Common myeloid progenitor, CD34-positive (primary cell): ENCODE data around the gene AQR.
"Not testable (repeated sequence)": the region's sequence is repeated elsewhere in the genome, so short reads cannot be mapped to it uniquely, and the experiment has no call there.

Source experiments
- CTCF ChIA-PET: fragments of 350-600 bp; sonication (Branson Sonifier 250); formaldehyde crosslinking; loops from one replicate; lab custom pipeline; 2021; ENCODE audit warnings: antibody characterized with exemption; lab: Charles Lee
- POLR2A ChIA-PET: fragments of 350-600 bp; sonication (Branson Sonifier 250); formaldehyde crosslinking; loops from one replicate; lab custom pipeline; 2021; ENCODE audit warnings: antibody characterized with exemption; lab: Charles Lee
- DNase-seq, 3 donors: peaks; one replicate each; pipeline versions ENCODE4 v3.0.0 to v3.0.0-alpha.2; 2013
- H3K27ac ChIP-seq, 2 experiments: 1 replicate in 1 of 2; 2 replicates in 1 of 2; pipeline ENCODE4 v1.7.0; 2013; ENCODE audit warnings: inconsistent platforms in 2 of 2, low read length in 2 of 2, mild to moderate bottlenecking in 2 of 2, low read depth in 1 of 2, moderate library complexity in 1 of 2; ENCODE audit not compliant: severe bottlenecking in 2 of 2, insufficient read depth in 1 of 2, poor library complexity in 1 of 2
- H3K27me3 ChIP-seq, 5 experiments: replicated peaks in 2 of 5; 1 replicate in 3 of 5; 2 replicates in 2 of 5; pipeline versions ENCODE4 v1.6.1 to v1.7.0; 2013; ENCODE audit warnings: low read length in 4 of 5, mild to moderate bottlenecking in 2 of 5, moderate library complexity in 2 of 5, inconsistent platforms in 1 of 5; ENCODE audit not compliant: insufficient read depth in 5 of 5, control insufficient read depth in 4 of 5
- H3K36me3 ChIP-seq, 4 experiments: 1 replicate in 2 of 4; 2 replicates in 2 of 4; pipeline versions ENCODE4 v1.6.1 to v1.7.0; 2013; ENCODE audit warnings: low read length in 3 of 4, control low read depth in 1 of 4, mild to moderate bottlenecking in 1 of 4; ENCODE audit not compliant: control insufficient read depth in 4 of 4, insufficient read depth in 4 of 4
- H3K4me1 ChIP-seq, 4 experiments: 1 replicate in 3 of 4; 2 replicates in 1 of 4; pipeline versions ENCODE4 v1.6.1 to v1.7.1; 2013; ENCODE audit warnings: low read length in 3 of 4, mild to moderate bottlenecking in 3 of 4, control low read depth in 1 of 4, inconsistent platforms in 1 of 4, moderate library complexity in 1 of 4; ENCODE audit not compliant: control insufficient read depth in 4 of 4, insufficient read depth in 4 of 4; ENCODE audit errors: control extremely low read depth in 1 of 4
- H3K4me3 ChIP-seq, 7 experiments: 1 replicate in 4 of 7; 2 replicates in 3 of 7; pipeline versions ENCODE4 v1.5.1 to v1.7.0; 2013; ENCODE audit warnings: mild to moderate bottlenecking in 7 of 7, low read length in 6 of 7, moderate library complexity in 6 of 7, inconsistent platforms in 2 of 7, low read depth in 2 of 7, control low read depth in 1 of 7; ENCODE audit not compliant: insufficient read depth in 4 of 7, control insufficient read depth in 1 of 7; ENCODE audit errors: extremely low read depth in 1 of 7
- H3K9me3 ChIP-seq, 5 experiments: 1 replicate in 4 of 5; 2 replicates in 1 of 5; pipeline versions ENCODE4 v1.6.1 to v1.7.1; 2013; ENCODE audit warnings: low read length in 4 of 5, mild to moderate bottlenecking in 2 of 5, inconsistent platforms in 1 of 5, low read depth in 1 of 5, moderate library complexity in 1 of 5; ENCODE audit not compliant: control insufficient read depth in 4 of 5, insufficient read depth in 2 of 5; ENCODE audit errors: control extremely low read depth in 1 of 5
- WGBS: methylation state at CpG from one replicate; pipeline ENCODE4 v1.1.5; 2013; ENCODE audit not compliant: insufficient coverage; 5-methylcytosine and 5-hydroxymethylcytosine counted together

Gene AQR

GRCh38 chr15:34970098-34970643, 629 bp upstream of the AQR start:
- ChIA-PET POLR2A (interaction anchor here (1.0 to 2.5 kb wide), 2 partner anchors 18 to 869 kb away, joined by 4 to 18 read pairs; partner anchors contain the start of genes EMC7, PGBD4 and ZNF770), CTCF (interaction anchor here (1.3 to 2.4 kb wide), 6 partner anchors 10 to 19 kb away, joined by 3 to 11 read pairs (median 6); partner anchors contain the start of gene ZNF770)
- H3K27me3 ChIP-seq, H3K9me3 ChIP-seq, DNase-seq, H3K36me3 ChIP-seq: not testable (repeated sequence)
- WGBS: 63% methylated on average over 11 of the region's 21 CpGs
- peak overlapping the region; percentile 93 to 98 (median 96) for H3K4me3 ChIP-seq
- peaks cover 11 to 21% (median 18%) of the 10 kb centered on the region in 4 experiments for H3K4me1 ChIP-seq
- peak overlapping the region in 1 of 2 experiments; percentile 91 for H3K27ac ChIP-seq

DNA sequence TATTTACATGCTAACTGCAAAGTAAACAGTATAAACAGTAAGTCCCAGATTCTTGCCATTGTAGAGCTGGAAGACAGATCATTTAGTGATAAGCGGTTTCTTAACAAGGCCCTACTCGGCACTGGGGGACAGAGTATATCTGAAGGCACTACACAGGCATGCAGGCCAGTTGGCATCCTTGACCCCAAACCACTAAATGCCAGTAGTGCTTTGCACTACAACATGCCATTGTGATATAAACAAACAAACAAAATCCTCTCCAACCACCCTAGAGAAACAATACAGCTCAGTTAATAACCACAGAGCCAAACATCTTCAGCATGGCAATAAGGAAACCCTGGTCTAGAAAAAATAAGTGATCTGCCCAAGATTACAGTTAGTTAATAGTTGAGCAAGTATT, 5.3 kb downstream of the AQR start:
- CTCF ChIA-PET: no interaction called here

GRCh38 chr15:34953851-34954250, 15.7 kb downstream of the AQR start:
- no peaks in the 10 kb centered on the region for H3K9me3 ChIP-seq
- no peak for DNase-seq
- H3K4me1 ChIP-seq: no peaks in the 10 kb centered on the region
- no peak overlapping the region for H3K27ac ChIP-seq
- 100% methylated on average over 2 of the region's 8 CpGs for WGBS
- POLR2A ChIA-PET: no interaction called here
- H3K27me3 ChIP-seq: no peaks in the 10 kb centered on the region
- peaks cover 9 to 36% (median 20%) of the 10 kb centered on the region in 4 experiments for H3K36me3 ChIP-seq
- CTCF ChIA-PET: interaction anchor here (0.8 to 1.3 kb wide), 2 partner anchors 16 to 33 kb away, joined by 3 read pairs; partner anchors contain the start of gene AQR
- no peak overlapping the region for H3K4me3 ChIP-seq

More for the DNA sequence above, 5.3 kb downstream of the AQR start:
- WGBS: 100% methylated on average over 2 of the region's 2 CpGs
- H3K4me3 ChIP-seq: no peak overlapping the region
- peaks cover 14 to 29% (median 23%) of the 10 kb centered on the region in 4 experiments for H3K36me3 ChIP-seq
- POLR2A ChIA-PET: no interaction called here
- no peaks in the 10 kb centered on the region for H3K9me3 ChIP-seq
- DNase-seq: no peak
- no peak overlapping the region for H3K27ac ChIP-seq
- no peaks in the 10 kb centered on the region for H3K27me3 ChIP-seq
- H3K4me1 ChIP-seq: peaks cover 9 to 17% (median 14%) of the 10 kb centered on the region in 4 experiments

GRCh38 chr15:34952481-34952880, 17.1 kb downstream of the AQR start:
- Histone ChIP-seq H3K27me3 (no peaks in the 10 kb centered on the region), H3K36me3 (peaks cover 12 to 41% (median 26%) of the 10 kb centered on the region in 4 experiments), H3K4me3 (no peak overlapping the region), H3K27ac (no peak overlapping the region), H3K9me3 (no peaks in the 10 kb centered on the region), H3K4me1 (no peaks in the 10 kb centered on the region)
- CTCF ChIA-PET: interaction anchor here (0.6 to 1.2 kb wide), 2 partner anchors 8 to 109 kb away, joined by 3 read pairs; no protein-coding TSS in a partner anchor
- no peak for DNase-seq
- POLR2A ChIA-PET: no interaction called here

DNA sequence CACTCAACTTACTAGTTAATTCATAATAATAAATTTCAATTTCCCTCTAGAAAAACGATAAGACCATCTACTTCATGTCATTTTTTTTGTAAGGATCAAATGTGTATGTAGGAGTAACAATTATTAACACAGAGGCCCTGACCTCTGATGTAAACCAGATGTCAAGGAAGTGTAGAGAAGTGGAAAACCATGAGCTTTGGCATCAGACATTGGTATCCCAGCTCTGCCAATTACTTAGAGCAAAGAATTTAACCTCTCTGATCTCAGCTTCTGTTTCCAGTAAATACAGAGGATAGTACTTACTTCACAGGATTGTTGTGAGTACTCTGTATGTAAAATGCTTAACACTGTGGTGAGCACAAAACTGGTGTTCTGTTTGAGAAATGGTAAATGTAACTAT, 17.5 kb downstream of the AQR start:
- no peaks in the 10 kb centered on the region for H3K4me1 ChIP-seq
- H3K27ac ChIP-seq: no peak overlapping the region
- peaks cover 12 to 41% (median 27%) of the 10 kb centered on the region in 4 experiments for H3K36me3 ChIP-seq
- no peaks in the 10 kb centered on the region for H3K9me3 ChIP-seq
- no peak for DNase-seq
- ChIA-PET POLR2A (interaction anchor here (0.7 kb wide), 1 partner anchor 11 kb away, joined by 4 read pairs; no protein-coding TSS in a partner anchor), CTCF (interaction anchor here (0.6 to 1.2 kb wide), 2 partner anchors 8 to 108 kb away, joined by 3 read pairs; no protein-coding TSS in a partner anchor)
- no CpG with 5 or more reads among the region's 1 CpG for WGBS
- no peak overlapping the region for H3K4me3 ChIP-seq
- no peaks in the 10 kb centered on the region for H3K27me3 ChIP-seq

GRCh38 chr15:34944936-34945335, 24.6 kb downstream of the AQR start:
- CTCF ChIA-PET: interaction anchor here (1.3 kb wide), 1 partner anchor 7 kb away, joined by 3 read pairs; no protein-coding TSS in a partner anchor
- no peaks in the 10 kb centered on the region for H3K4me1 ChIP-seq
- H3K9me3 ChIP-seq: no peaks in the 10 kb centered on the region
- H3K27me3 ChIP-seq: no peaks in the 10 kb centered on the region
- H3K36me3 ChIP-seq: peaks cover 2 to 47% (median 30%) of the 10 kb centered on the region in 4 experiments
- H3K27ac ChIP-seq: no peak overlapping the region
- POLR2A ChIA-PET: no interaction called here
- WGBS: 100% methylated on average over 3 of the region's 3 CpGs
- H3K4me3 ChIP-seq: no peak overlapping the region
- DNase-seq: no peak

GRCh38 chr15:34943711-34944110, 25.8 kb downstream of the AQR start:
- Histone ChIP-seq H3K27me3 (no peaks in the 10 kb centered on the region), H3K27ac (no peak overlapping the region), H3K4me3 (no peak overlapping the region), H3K4me1 (no peaks in the 10 kb centered on the region), H3K9me3 (no peaks in the 10 kb centered on the region), H3K36me3 (peaks cover 10 to 59% (median 34%) of the 10 kb centered on the region in 4 experiments)
- POLR2A ChIA-PET: no interaction called here
- no peak for DNase-seq
- CTCF ChIA-PET: interaction anchor here (1.3 kb wide), 1 partner anchor 8 kb away, joined by 3 read pairs; no protein-coding TSS in a partner anchor
